ENCODE measurements around the gene ACAP1. TPM values are rescaled to one million over a fixed set of nuclear protein-coding genes. Genes with fewer than 3 reads are reported as not detected.
A peak's percentile ranks its signal among the peaks of the same experiment; 100 is the strongest.

Gene ACAP1
- total RNA-seq, 1 experiment from 2014 or later = 58.6 TPM

DNA sequence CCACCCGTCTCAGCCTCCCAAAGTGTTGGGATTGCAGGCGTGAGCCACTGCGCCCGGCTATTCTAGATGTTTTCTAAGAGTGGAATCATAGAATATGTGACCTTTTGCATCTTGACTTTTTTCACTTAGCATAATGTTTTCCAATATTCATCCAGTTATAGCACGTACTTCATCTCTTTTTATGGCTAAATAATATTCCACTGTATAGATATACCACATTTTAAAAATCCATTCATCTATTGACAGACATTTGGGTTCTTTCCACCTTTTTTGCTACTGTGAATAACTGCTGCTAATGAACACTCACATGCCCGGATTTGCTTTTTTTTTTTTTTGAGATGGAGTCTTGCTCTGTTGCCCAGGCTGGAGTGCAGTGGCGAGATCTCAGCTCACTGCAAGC lies 32.1 kb upstream of the ACAP1 start (continued):
- TF ChIP-seq, protein P1, sequence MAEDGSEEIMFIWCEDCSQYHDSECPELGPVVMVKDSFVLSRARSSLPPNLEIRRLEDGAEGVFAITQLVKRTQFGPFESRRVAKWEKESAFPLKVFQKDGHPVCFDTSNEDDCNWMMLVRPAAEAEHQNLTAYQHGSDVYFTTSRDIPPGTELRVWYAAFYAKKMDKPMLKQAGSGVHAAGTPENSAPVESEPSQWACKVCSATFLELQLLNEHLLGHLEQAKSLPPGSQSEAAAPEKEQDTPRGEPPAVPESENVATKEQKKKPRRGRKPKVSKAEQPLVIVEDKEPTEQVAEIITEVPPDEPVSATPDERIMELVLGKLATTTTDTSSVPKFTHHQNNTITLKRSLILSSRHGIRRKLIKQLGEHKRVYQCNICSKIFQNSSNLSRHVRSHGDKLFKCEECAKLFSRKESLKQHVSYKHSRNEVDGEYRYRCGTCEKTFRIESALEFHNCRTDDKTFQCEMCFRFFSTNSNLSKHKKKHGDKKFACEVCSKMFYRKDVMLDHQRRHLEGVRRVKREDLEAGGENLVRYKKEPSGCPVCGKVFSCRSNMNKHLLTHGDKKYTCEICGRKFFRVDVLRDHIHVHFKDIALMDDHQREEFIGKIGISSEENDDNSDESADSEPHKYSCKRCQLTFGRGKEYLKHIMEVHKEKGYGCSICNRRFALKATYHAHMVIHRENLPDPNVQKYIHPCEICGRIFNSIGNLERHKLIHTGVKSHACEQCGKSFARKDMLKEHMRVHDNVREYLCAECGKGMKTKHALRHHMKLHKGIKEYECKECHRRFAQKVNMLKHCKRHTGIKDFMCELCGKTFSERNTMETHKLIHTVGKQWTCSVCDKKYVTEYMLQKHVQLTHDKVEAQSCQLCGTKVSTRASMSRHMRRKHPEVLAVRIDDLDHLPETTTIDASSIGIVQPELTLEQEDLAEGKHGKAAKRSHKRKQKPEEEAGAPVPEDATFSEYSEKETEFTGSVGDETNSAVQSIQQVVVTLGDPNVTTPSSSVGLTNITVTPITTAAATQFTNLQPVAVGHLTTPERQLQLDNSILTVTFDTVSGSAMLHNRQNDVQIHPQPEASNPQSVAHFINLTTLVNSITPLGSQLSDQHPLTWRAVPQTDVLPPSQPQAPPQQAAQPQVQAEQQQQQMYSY (CRISPR knock-in tag; IDR thresholded peaks at IDR 0.05) = no peak
- no peak for TF ChIP-seq SMAD3 (CRISPR knock-in tag; IDR thresholded peaks at IDR 0.05; ENCODE audit: borderline replicate concordance)
- TF ChIP-seq FOXK1 (CRISPR knock-in tag; IDR thresholded peaks at IDR 0.05) = no peak
- TF ChIP-seq, protein P2, sequence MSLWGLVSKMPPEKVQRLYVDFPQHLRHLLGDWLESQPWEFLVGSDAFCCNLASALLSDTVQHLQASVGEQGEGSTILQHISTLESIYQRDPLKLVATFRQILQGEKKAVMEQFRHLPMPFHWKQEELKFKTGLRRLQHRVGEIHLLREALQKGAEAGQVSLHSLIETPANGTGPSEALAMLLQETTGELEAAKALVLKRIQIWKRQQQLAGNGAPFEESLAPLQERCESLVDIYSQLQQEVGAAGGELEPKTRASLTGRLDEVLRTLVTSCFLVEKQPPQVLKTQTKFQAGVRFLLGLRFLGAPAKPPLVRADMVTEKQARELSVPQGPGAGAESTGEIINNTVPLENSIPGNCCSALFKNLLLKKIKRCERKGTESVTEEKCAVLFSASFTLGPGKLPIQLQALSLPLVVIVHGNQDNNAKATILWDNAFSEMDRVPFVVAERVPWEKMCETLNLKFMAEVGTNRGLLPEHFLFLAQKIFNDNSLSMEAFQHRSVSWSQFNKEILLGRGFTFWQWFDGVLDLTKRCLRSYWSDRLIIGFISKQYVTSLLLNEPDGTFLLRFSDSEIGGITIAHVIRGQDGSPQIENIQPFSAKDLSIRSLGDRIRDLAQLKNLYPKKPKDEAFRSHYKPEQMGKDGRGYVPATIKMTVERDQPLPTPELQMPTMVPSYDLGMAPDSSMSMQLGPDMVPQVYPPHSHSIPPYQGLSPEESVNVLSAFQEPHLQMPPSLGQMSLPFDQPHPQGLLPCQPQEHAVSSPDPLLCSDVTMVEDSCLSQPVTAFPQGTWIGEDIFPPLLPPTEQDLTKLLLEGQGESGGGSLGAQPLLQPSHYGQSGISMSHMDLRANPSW (CRISPR knock-in tag; conservative IDR thresholded peaks at IDR 0.05; ENCODE audit: low read depth) = no peak
- TF ChIP-seq, protein P3, sequence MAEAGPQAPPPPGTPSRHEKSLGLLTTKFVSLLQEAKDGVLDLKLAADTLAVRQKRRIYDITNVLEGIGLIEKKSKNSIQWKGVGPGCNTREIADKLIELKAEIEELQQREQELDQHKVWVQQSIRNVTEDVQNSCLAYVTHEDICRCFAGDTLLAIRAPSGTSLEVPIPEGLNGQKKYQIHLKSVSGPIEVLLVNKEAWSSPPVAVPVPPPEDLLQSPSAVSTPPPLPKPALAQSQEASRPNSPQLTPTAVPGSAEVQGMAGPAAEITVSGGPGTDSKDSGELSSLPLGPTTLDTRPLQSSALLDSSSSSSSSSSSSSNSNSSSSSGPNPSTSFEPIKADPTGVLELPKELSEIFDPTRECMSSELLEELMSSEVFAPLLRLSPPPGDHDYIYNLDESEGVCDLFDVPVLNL (CRISPR knock-in tag; IDR thresholded peaks at IDR 0.05; ENCODE audit: borderline replicate concordance, low read depth) = no peak
- TF ChIP-seq, protein P4, sequence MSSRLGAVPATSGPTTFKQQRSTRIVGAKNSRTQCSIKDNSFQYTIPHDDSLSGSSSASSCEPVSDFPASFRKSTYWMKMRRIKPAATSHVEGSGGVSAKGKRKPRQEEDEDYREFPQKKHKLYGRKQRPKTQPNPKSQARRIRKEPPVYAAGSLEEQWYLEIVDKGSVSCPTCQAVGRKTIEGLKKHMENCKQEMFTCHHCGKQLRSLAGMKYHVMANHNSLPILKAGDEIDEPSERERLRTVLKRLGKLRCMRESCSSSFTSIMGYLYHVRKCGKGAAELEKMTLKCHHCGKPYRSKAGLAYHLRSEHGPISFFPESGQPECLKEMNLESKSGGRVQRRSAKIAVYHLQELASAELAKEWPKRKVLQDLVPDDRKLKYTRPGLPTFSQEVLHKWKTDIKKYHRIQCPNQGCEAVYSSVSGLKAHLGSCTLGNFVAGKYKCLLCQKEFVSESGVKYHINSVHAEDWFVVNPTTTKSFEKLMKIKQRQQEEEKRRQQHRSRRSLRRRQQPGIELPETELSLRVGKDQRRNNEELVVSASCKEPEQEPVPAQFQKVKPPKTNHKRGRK (CRISPR knock-in tag; IDR thresholded peaks at IDR 0.05; ENCODE audit: borderline replicate concordance) = no peak

DNA sequence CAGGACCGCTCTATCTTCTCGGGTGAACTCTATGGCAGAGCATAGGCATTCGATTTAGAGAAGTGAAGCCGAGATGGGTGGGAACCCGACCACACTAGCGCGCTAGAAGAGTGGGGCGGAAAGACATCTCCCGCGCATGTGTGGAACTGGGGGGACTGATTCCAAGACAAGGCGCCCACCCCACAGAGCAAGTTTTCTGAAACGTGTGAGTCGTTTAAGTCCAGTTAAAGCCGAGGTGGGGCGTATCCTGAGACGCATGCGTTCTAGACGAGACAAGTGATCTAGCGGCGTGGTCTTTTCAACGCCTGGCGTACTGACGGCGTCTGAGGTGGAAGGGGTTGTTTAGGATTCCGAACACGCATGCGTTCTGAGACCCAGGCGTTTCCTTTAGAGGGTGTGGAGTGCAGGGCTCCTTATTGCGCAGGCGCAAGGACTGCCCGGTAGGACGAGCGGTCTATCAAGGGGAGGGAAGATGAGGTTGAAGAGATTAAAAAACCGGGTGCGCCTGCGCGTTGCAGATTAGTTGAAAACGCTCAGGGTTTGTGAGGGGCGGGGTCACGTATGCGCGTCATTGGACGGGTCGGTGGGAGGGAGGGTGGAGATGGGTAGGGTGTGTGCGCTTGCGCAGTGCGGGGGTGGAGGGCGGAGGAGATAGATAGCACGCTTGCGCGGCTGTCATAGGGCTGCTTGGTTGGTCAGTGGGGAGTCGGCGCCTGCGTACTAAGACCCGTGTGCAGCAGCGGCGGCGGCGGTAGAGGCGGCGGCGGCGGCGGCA lies 29.2 kb upstream of the ACAP1 start, which contains the start of gene EIF5A:
TSS of gene EIF5A (plus strand) at position 718 of the 775 bp plus-strand sequence. CDS start 2,008 bp downstream, outside the sequence.
- POLR2A ChIA-PET = no interaction called here
- CTCF ChIA-PET = interaction anchor here (2.0 kb wide), 1 partner anchor 26 kb away, joined by 7 read pairs; the partner anchor contains the start of gene SLC2A4
- TF ChIP-seq, protein P5, sequence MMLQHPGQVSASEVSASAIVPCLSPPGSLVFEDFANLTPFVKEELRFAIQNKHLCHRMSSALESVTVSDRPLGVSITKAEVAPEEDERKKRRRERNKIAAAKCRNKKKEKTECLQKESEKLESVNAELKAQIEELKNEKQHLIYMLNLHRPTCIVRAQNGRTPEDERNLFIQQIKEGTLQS (CRISPR knock-in tag; conservative IDR thresholded peaks at IDR 0.05) = no peak
- TF ChIP-seq ARID4B (CRISPR knock-in tag; IDR thresholded peaks at IDR 0.05; ENCODE audit: borderline replicate concordance) (peak; percentile 71; the same call in 1 of the 2 replicates), NFATC4 (CRISPR knock-in tag; IDR thresholded peaks at IDR 0.05) (no peak), FOXK1 (CRISPR knock-in tag; IDR thresholded peaks at IDR 0.05) (peak; percentile 69; the same call in 1 of the 2 replicates), OVOL2 (CRISPR knock-in tag; IDR thresholded peaks at IDR 0.05; ENCODE audit: borderline replicate concordance) (no peak)
- TF ChIP-seq, protein P1 (CRISPR knock-in tag; IDR thresholded peaks at IDR 0.05) = peak; percentile 52
- TF ChIP-seq, protein P6, sequence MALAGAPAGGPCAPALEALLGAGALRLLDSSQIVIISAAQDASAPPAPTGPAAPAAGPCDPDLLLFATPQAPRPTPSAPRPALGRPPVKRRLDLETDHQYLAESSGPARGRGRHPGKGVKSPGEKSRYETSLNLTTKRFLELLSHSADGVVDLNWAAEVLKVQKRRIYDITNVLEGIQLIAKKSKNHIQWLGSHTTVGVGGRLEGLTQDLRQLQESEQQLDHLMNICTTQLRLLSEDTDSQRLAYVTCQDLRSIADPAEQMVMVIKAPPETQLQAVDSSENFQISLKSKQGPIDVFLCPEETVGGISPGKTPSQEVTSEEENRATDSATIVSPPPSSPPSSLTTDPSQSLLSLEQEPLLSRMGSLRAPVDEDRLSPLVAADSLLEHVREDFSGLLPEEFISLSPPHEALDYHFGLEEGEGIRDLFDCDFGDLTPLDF (CRISPR knock-in tag; IDR thresholded peaks at IDR 0.05) = no peak
- TF ChIP-seq, protein P7, sequence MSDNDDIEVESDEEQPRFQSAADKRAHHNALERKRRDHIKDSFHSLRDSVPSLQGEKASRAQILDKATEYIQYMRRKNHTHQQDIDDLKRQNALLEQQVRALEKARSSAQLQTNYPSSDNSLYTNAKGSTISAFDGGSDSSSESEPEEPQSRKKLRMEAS (CRISPR knock-in tag; IDR thresholded peaks at IDR 0.05) = peak; percentile 80

More for the DNA sequence above, 29.2 kb upstream of the ACAP1 start, which contains the start of gene EIF5A:
- ATAC-seq (peak; percentile 87), DNase-seq (ENCODE audit: low spot score) (peak; percentile 100)
- Mint-ChIP-seq H3K9me3 (peaks cover 4% of the 10 kb centered on the region), H3K4me1 (peaks cover 26% of the 10 kb centered on the region), H3K27me3 (ENCODE audit: low read depth) (peaks cover 15% of the 10 kb centered on the region), H3K36me3 (peaks cover 28% of the 10 kb centered on the region), H3K4me3 (peak within 1 kb of the TSS; percentile 89), H3K27ac (peak within 1 kb of the TSS; percentile 99)
